ENCODE results near the gene GCNT3. TPM values are rescaled to one million over a fixed set of nuclear protein-coding genes. Genes with fewer than 3 reads are reported as not detected.

Gene GCNT3
- total RNA-seq = 0.68 and 1.7 TPM in 2 replicates
- polyA plus RNA-seq (2012) = 0.35 TPM

- DNase-seq (ENCODE audit: low read depth) = peak; percentile 28
Measured at GRCh38 chr15:59611276-59612260, at the start of gene GCNT3. Gene GCNT3, plus strand, starts transcription at chr15:59611783. Its CDS starts 6,456 bp downstream, at chr15:59618239.

GRCh38 chr15:59562448-59563186 lies 49.0 kb upstream of the GCNT3 start:
- DNase-seq (ENCODE audit: low read depth) = no peak

- DNase-seq (ENCODE audit: low read depth) = no peak
Measured at GRCh38 chr15:59565299-59565698, 46.3 kb upstream of the GCNT3 start.

- DNase-seq (ENCODE audit: low read depth) = no peak
Measured at GRCh38 chr15:59567324-59567723, 44.3 kb upstream of the GCNT3 start.

GRCh38 chr15:59569477-59569876 lies 42.1 kb upstream of the GCNT3 start:
- no peak for DNase-seq (ENCODE audit: low read depth)

- no peak for DNase-seq (ENCODE audit: low read depth)
Measured at GRCh38 chr15:59570315-59570714, 41.3 kb upstream of the GCNT3 start.

- no peak for DNase-seq (ENCODE audit: low read depth)
Measured at GRCh38 chr15:59571606-59572005, 40.0 kb upstream of the GCNT3 start.

GRCh38 chr15:59583088-59583487 lies 28.5 kb upstream of the GCNT3 start:
- DNase-seq (ENCODE audit: low read depth) = no peak

GRCh38 chr15:59587085-59587826 lies 24.3 kb upstream of the GCNT3 start:
- DNase-seq (ENCODE audit: low read depth) = no peak

- DNase-seq (ENCODE audit: low read depth) = no peak
Measured at GRCh38 chr15:59590027-59590426, 21.6 kb upstream of the GCNT3 start.

- DNase-seq (ENCODE audit: low read depth) = no peak
Measured at GRCh38 chr15:59591356-59591755, 20.2 kb upstream of the GCNT3 start.

- peak; percentile 22 for DNase-seq (ENCODE audit: low read depth)
Measured at GRCh38 chr15:59594493-59594942, 17.1 kb upstream of the GCNT3 start.

- no peak for DNase-seq (ENCODE audit: low read depth)
Measured at GRCh38 chr15:59594991-59595390, 16.6 kb upstream of the GCNT3 start.

- DNase-seq (ENCODE audit: low read depth) = no peak
Measured at GRCh38 chr15:59595434-59595915, 16.1 kb upstream of the GCNT3 start.

GRCh38 chr15:59596640-59597039 lies 14.9 kb upstream of the GCNT3 start:
- no peak for DNase-seq (ENCODE audit: low read depth)

GRCh38 chr15:59598461-59598860 lies 13.1 kb upstream of the GCNT3 start:
- DNase-seq (ENCODE audit: low read depth) = no peak

GRCh38 chr15:59605994-59606393 lies 5.6 kb upstream of the GCNT3 start:
- no peak for DNase-seq (ENCODE audit: low read depth)

GRCh38 chr15:59609730-59610712 lies 1.6 kb upstream of the GCNT3 start:
- DNase-seq (ENCODE audit: low read depth) = peak; percentile 54

GRCh38 chr15:59614153-59614552 lies 2.6 kb downstream of the GCNT3 start:
- DNase-seq (ENCODE audit: low read depth) = no peak

- DNase-seq (ENCODE audit: low read depth) = no peak
Measured at GRCh38 chr15:59615661-59616060, 4.1 kb downstream of the GCNT3 start.

All from myocyte (in vitro differentiated cells).